ENCODE measurements around the gene TDRD6.
"Not testable (repeated sequence)": the region's sequence is repeated elsewhere in the genome, so short reads cannot be mapped to it uniquely, and the experiment has no call there.

The TDRD6 gene

DNA sequence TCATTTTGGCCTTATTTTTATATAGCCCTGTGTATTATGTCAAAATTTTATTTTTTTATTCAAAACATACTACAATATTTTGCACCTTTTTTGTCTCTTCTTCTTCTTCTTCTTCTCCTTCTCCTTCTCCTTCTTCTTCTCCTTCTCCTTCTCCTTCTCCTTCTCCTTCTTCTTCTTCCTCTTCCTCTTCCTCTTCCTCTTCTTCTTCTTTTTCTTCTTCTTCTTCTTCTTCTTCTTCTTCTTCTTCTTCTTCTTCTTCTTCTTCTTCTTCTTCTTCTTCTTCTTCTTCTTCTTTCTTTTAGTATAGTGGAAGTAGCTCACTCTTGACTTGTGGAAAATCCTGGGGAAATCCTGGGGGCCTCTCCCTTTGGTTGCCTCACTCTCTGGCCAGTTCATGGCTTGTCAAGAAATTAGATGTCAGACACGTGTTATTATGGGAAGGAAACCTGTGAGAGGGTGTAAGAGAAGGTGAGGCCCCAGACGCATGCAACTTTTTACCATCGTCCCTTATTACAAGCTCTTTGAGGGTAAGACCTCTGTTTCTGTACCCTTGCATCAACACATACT, 56.6 kb downstream of the TDRD6 start:
- not testable (repeated sequence) for DNase-seq

DNA sequence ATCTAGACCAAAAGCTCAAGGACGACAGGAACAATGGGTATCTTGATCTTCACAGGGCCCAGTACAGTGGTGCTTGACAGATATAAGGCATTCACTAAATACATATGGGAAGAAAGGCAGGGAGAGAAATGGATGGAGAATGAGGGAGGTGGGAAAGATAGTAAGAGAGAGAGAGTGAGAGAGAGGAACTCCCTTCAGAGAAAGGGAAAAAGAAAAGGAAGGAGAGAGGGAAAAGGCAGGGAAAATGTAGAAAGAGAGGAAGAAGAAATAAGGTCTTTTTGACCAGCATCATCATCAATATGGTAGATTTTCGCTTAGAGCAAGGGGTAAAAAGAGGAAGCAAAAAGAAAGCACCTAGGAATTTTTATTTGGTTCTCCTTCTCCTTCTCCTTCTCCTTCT, 58.3 kb downstream of the TDRD6 start:
- DNase-seq = no peak

- no peak for DNase-seq
Measured at GRCh38 chr6:46746696-46747095, 59.0 kb downstream of the TDRD6 start, which contains the start of gene ANKRD66. TSS of gene ANKRD66 (plus strand) at chr6:46746933. CDS start at chr6:46751949, 5,016 bp downstream.

DNA sequence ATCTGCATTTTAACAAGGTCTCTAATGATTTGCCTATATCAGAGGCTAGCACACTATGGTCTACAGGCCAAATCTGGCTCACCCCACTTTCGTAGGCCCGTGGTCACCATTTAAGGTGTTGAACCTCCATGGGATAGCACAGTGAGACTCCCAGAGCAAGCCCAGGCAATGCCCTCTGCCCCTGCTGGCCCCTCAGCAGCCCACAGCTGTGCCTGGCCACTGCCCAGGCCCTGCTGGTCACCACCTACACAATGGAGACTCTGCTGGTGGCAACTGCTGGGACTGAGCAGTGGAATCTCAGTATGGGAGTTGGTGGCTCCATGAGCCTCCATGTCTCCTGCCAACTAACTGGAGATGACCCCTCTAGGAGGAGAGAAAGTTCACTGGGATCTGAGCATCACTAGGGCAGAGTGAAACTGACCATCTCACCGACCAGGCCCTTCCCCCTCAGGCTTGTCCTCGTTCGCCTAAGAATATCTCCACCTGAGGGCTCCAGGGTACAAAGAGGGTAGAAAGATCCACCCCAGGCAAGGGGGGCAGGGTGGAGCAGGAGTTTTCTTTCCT, 61.3 kb downstream of the TDRD6 start:
- DNase-seq = no peak

DNA sequence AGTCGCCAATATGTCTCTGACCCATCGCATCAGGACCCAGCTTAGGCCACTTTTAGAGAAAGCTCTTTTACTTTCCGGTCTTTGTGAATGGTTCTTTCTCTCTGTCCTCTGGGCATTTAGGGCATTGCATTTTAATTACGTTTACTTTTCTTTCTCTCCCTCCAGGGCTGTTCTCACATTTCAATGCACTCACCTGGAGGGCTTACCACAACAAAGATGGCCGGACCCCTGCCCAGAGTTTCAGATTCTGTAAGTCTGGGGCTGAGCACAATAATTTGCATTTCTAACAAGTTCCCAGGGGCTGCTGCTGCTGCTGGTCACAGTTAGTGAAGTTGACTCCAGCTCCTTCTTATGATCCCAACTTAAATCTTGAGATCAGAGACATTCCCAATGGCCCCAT, 62.0 kb downstream of the TDRD6 start:
- DNase-seq = no peak

DNA sequence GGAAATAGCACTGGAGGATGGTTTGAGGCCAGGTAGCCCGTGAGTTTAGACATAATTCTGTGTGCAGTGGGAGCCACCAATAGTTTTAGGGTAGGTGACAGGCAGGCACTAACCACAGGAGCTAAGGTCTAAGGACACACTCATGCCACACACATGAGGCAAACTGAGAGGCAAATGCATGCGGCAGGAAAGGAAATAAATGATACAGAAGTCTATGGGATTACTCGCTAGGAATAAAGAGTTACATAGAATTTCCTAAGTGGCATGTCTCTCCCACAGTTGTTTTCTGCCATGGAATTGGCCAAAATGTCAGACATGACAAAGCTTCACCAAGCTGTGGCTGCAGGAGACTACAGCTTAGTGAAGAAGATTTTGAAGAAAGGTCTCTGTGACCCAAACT, 64.0 kb downstream of the TDRD6 start:
- no peak for DNase-seq
